ENCODE results near the gene CLIP2. TPM values are rescaled to one million over a fixed set of nuclear protein-coding genes. Genes with fewer than 3 reads are reported as not detected.
"Not testable (repeated sequence)": the region's sequence is repeated elsewhere in the genome, so short reads cannot be mapped to it uniquely, and the experiment has no call there.

CLIP2 gene
- total RNA-seq, 1 donor: 70.9 TPM

DNA sequence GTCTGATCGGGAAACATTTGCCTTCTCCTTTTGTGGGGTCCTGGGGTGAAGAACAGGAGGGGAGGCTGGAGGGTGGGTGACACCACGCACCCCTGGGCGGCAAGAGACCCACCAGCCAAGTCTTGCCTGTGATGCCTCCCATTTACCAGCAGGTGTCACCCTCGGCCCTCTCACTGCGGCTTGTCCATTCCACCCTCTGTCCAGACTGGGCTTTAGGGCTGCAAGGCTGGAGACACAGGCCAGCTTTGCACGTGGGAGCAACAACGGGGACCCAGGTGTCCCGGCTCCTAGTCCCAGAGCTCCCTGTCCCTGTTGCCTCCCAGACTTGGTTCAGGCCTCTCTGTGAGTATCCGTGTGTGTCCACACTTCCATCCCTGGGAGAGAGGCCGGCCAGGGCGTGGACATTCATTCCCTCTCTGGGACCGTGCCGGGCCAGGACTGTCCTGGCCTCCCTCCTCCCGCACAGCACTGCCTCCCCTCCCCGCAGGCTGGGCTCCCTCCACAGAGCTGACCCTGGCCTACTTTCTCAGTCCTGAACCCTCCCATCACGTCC is 128.3 kb downstream of the CLIP2 start:
- Histone ChIP-seq H3K4me2 (ENCODE audit: insufficient read depth, low read length) (peak overlapping the region; percentile 55), H3K27ac (ENCODE audit: low read depth, low read length) (no peak overlapping the region), H3K27me3 (ENCODE audit: insufficient read depth, low read length) (no peaks in the 10 kb centered on the region), H3K79me2 (ENCODE audit: insufficient read depth, low read length) (no peaks in the 10 kb centered on the region), H3K9me3 (ENCODE audit: low read depth, low read length) (no peaks in the 10 kb centered on the region), H3K36me3 (ENCODE audit: insufficient read depth, low read length) (no peaks in the 10 kb centered on the region), H3K4me3 (ENCODE audit: insufficient read depth, low read length) (no peak overlapping the region), H2AFZ (ENCODE audit: low read length) (peak overlapping the region; percentile 84), H3K4me1 (ENCODE audit: insufficient read depth, low read length) (no peaks in the 10 kb centered on the region), H4K20me1 (ENCODE audit: insufficient read depth, low read length) (no peaks in the 10 kb centered on the region)
- peak; percentile 97 for DNase-seq (ENCODE audit: insufficient read length, low spot score, missing footprints)
- TF ChIP-seq, protein P1, sequence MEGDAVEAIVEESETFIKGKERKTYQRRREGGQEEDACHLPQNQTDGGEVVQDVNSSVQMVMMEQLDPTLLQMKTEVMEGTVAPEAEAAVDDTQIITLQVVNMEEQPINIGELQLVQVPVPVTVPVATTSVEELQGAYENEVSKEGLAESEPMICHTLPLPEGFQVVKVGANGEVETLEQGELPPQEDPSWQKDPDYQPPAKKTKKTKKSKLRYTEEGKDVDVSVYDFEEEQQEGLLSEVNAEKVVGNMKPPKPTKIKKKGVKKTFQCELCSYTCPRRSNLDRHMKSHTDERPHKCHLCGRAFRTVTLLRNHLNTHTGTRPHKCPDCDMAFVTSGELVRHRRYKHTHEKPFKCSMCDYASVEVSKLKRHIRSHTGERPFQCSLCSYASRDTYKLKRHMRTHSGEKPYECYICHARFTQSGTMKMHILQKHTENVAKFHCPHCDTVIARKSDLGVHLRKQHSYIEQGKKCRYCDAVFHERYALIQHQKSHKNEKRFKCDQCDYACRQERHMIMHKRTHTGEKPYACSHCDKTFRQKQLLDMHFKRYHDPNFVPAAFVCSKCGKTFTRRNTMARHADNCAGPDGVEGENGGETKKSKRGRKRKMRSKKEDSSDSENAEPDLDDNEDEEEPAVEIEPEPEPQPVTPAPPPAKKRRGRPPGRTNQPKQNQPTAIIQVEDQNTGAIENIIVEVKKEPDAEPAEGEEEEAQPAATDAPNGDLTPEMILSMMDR (IDR thresholded peaks at IDR 0.05; ENCODE audit: extremely low read depth, low read depth, low read length): peak; percentile 91

- Histone ChIP-seq H3K27me3 (ENCODE audit: insufficient read depth, low read length) (no peaks in the 10 kb centered on the region), H3K4me1 (ENCODE audit: insufficient read depth, low read length) (no peaks in the 10 kb centered on the region), H3K4me2 (ENCODE audit: insufficient read depth, low read length) (no peak overlapping the region), H2AFZ (ENCODE audit: low read length) (peak overlapping the region; percentile 84), H3K9me3 (ENCODE audit: low read depth, low read length) (no peaks in the 10 kb centered on the region), H3K4me3 (ENCODE audit: insufficient read depth, low read length) (no peak overlapping the region), H3K79me2 (ENCODE audit: insufficient read depth, low read length) (no peaks in the 10 kb centered on the region), H4K20me1 (ENCODE audit: insufficient read depth, low read length) (no peaks in the 10 kb centered on the region), H3K36me3 (ENCODE audit: insufficient read depth, low read length) (no peaks in the 10 kb centered on the region), H3K27ac (ENCODE audit: low read depth, low read length) (no peak overlapping the region)
- peak; percentile 15 for DNase-seq (ENCODE audit: insufficient read length, low spot score, missing footprints)
- TF ChIP-seq, protein P1 (IDR thresholded peaks at IDR 0.05; ENCODE audit: extremely low read depth, low read depth, low read length): no peak
These were observed 128.9 kb downstream of the CLIP2 start for GRCh38 chr7:74418076-74418475.

DNA sequence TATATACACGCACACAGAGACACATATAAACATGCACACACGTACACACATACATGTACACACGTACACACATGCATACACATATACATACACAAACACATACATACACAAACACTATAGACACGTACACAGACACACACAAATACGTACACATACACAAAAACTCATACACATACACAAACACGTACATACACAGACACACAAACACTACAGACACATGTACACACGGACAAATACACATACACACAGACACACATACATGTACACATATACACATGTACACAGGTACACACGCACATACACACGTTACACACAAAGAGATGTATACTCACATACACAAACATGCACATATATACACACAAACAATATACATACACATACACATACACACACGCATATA is 129.3 kb downstream of the CLIP2 start:
- H3K27me3 ChIP-seq (ENCODE audit: insufficient read depth, low read length): no peaks in the 10 kb centered on the region
- H4K20me1 ChIP-seq (ENCODE audit: insufficient read depth, low read length): no peaks in the 10 kb centered on the region
- no peaks in the 10 kb centered on the region for H3K4me1 ChIP-seq (ENCODE audit: insufficient read depth, low read length)
- no peak overlapping the region for H3K27ac ChIP-seq (ENCODE audit: low read depth, low read length)
- H3K36me3 ChIP-seq (ENCODE audit: insufficient read depth, low read length): no peaks in the 10 kb centered on the region
- no peak overlapping the region for H3K4me3 ChIP-seq (ENCODE audit: insufficient read depth, low read length)
- no peaks in the 10 kb centered on the region for H3K9me3 ChIP-seq (ENCODE audit: low read depth, low read length)
- DNase-seq (ENCODE audit: insufficient read length, low spot score, missing footprints): peak; percentile 23
- H3K79me2 ChIP-seq (ENCODE audit: insufficient read depth, low read length): no peaks in the 10 kb centered on the region
- H3K4me2 ChIP-seq (ENCODE audit: insufficient read depth, low read length): no peak overlapping the region
- TF ChIP-seq, protein P1 (IDR thresholded peaks at IDR 0.05; ENCODE audit: extremely low read depth, low read depth, low read length): no peak
- no peak overlapping the region for H2AFZ ChIP-seq (ENCODE audit: low read length)

DNA sequence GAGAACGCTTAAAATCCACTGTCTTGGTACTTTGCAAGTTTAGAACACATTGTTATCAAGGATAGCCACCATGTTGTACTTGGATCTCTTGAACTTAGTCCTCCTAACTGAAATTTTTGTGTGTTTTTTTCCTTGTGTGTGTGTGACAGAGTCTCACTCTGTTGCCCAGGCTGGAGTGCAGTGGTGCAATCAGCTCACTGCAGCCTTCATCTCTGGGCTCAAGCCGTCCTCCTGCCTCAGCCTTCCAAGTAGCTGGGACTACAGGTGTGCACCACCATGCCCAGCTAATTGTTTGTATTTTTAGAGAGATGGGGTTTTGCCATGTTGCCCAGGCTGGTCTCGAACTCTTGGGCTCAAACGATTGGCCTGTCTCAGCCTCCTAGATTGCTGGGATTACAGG is 130.0 kb downstream of the CLIP2 start:
- not testable (repeated sequence) for H3K9me3 ChIP-seq (ENCODE audit: low read depth, low read length); H3K79me2 ChIP-seq (ENCODE audit: insufficient read depth, low read length); DNase-seq (ENCODE audit: insufficient read length, low spot score, missing footprints); H2AFZ ChIP-seq (ENCODE audit: low read length); H3K4me2 ChIP-seq (ENCODE audit: insufficient read depth, low read length); H3K4me3 ChIP-seq (ENCODE audit: insufficient read depth, low read length); H3K27ac ChIP-seq (ENCODE audit: low read depth, low read length); H3K36me3 ChIP-seq (ENCODE audit: insufficient read depth, low read length); H3K27me3 ChIP-seq (ENCODE audit: insufficient read depth, low read length); H4K20me1 ChIP-seq (ENCODE audit: insufficient read depth, low read length); H3K4me1 ChIP-seq (ENCODE audit: insufficient read depth, low read length)
